Body of pancreas (tissue), 4 donors: Measurements from ENCODE around the gene CRBN. TPM values are rescaled to one million over a fixed set of nuclear protein-coding genes. Genes with fewer than 3 reads are reported as not detected.
A peak's percentile ranks its signal among the peaks of the same experiment; 100 is the strongest.

Source experiments
- ATAC-seq: fragments of 150-250 bp; one replicate; pipeline ENCODE4 v1.9.1; 2016
- DNase-seq, 4 donors: peaks; one replicate each; pipeline ENCODE4 v3.0.0-alpha.2; 2019
- H3K27ac ChIP-seq, 4 donors: fragments of 200-600 bp; sonication (generic); 1 replicate in 3 of 4; 2 replicates in 1 of 4; pipeline versions ENCODE4 v1.5.1 to v1.6.1; 2016 to 2019; ENCODE audit warnings: mild to moderate bottlenecking in 1 of 4, mixed read lengths in 1 of 4, moderate library complexity in 1 of 4
- H3K27me3 ChIP-seq, 2 donors: fragments of 200-600 bp; sonication (generic); one replicate each; pipeline ENCODE4 v1.6.0; 2016; ENCODE audit warnings: mild to moderate bottlenecking in 1 of 2
- H3K36me3 ChIP-seq, 2 donors: fragments of 200-600 bp; sonication (generic); replicated peaks in 1 of 2; 2 replicates each; pipeline ENCODE4 v1.5.1; 2016; ENCODE audit warnings: low read depth in 2 of 2; ENCODE audit not compliant: insufficient read depth in 1 of 2
- H3K4me1 ChIP-seq: fragments of 200-600 bp; sonication (generic); one replicate; pipeline ENCODE4 v1.6.0; 2016
- H3K4me3 ChIP-seq, 2 donors: fragments of 200-600 bp; sonication (generic); 1 replicate in 1 of 2; 2 replicates in 1 of 2; pipeline ENCODE4 v1.5.1; 2016 to 2019
- H3K9me3 ChIP-seq, 3 donors: fragments of 200-600 bp; sonication (generic); 1 replicate in 2 of 3; 2 replicates in 1 of 3; pipeline ENCODE4 v1.5.1; 2016
- CTCF ChIP-seq, 7 experiments: fragments of 450-650 bp in 4 of 7; fragments of 200-600 bp in 3 of 7; sonication (generic) in 3 of 7; IDR thresholded peaks; one replicate each; pipeline ENCODE4 v1.5.1; 2016 to 2019; ENCODE audit warnings: antibody characterized with exemption in 7 of 7
- POLR2A ChIP-seq, 3 donors: fragments of 450-650 bp; IDR thresholded peaks; one replicate each; pipeline ENCODE4 v1.6.1; 2016; ENCODE audit warnings: antibody characterized with exemption in 3 of 3, mild to moderate bottlenecking in 2 of 3
- WGBS, 2 donors: methylation state at CpG; one replicate each; pipeline ENCODE4 v1.1.5; 2017; 5-methylcytosine and 5-hydroxymethylcytosine counted together
- intact Hi-C: fragments of 100-400 bp; cut with DNase I; formaldehyde crosslinking; loops from one replicate; pipeline ENCODE4 v1.15.1; 2023
- total RNA-seq, 2 donors: library from RNA; depleted of rRNA; stranded (reverse); fragments of >200 nt; gene quantifications; one replicate each; pipeline ENCODE4 v1.1.0, GENCODE V29; 2016

The CRBN gene
- total RNA-seq, 2 donors from 2014 or later: 33.9 to 37.9 TPM

- no peaks in the 10 kb centered on the region for H3K9me3 ChIP-seq
- no peaks in the 10 kb centered on the region for H3K36me3 ChIP-seq
- intact Hi-C loops: no loop called here
- DNase-seq (no peak), ATAC-seq (no peak)
- no peak overlapping the region for H3K4me3 ChIP-seq
- no peaks in the 10 kb centered on the region for H3K27me3 ChIP-seq
- TF ChIP-seq POLR2A (IDR thresholded peaks at IDR 0.05) (no peak), CTCF (IDR thresholded peaks at IDR 0.05) (no peak)
- no peaks in the 10 kb centered on the region for H3K4me1 ChIP-seq
- 50 to 55% methylated on average over 2 of the region's 2 CpGs for WGBS, 2 donors
- no peak overlapping the region for H3K27ac ChIP-seq
Observed at GRCh38 chr3:3117651-3118050, 61.8 kb downstream of the CRBN start.

GRCh38 chr3:3113042-3113709 is 66.3 kb downstream of the CRBN start:
- ATAC-seq (no peak), DNase-seq (no peak)
- 43 to 47% methylated on average over 4 of the region's 4 CpGs for WGBS, 2 donors
- no peaks in the 10 kb centered on the region for H3K27me3 ChIP-seq
- no peaks in the 10 kb centered on the region for H3K9me3 ChIP-seq
- H3K4me3 ChIP-seq: no peak overlapping the region
- TF ChIP-seq CTCF (IDR thresholded peaks at IDR 0.05) (no peak), POLR2A (IDR thresholded peaks at IDR 0.05) (no peak)
- no peaks in the 10 kb centered on the region for H3K4me1 ChIP-seq
- no peak overlapping the region for H3K27ac ChIP-seq
- H3K36me3 ChIP-seq: no peaks in the 10 kb centered on the region
- intact Hi-C loops: no loop called here

GRCh38 chr3:3110749-3111361 is 68.6 kb downstream of the CRBN start:
- peak; percentile 52 for ATAC-seq
- intact Hi-C loops: no loop called here
- peak in 2 of 4 donors; percentile 6 to 8 for DNase-seq
- no peak for TF ChIP-seq POLR2A (IDR thresholded peaks at IDR 0.05)
- TF ChIP-seq CTCF (IDR thresholded peaks at IDR 0.05): no peak
- Histone ChIP-seq H3K9me3 (no peaks in the 10 kb centered on the region), H3K27ac (no peak overlapping the region), H3K4me3 (no peak overlapping the region), H3K36me3 (no peaks in the 10 kb centered on the region), H3K27me3 (no peaks in the 10 kb centered on the region), H3K4me1 (no peaks in the 10 kb centered on the region)
- WGBS, 2 donors: 30 to 39% methylated on average over 6 to 7 of the region's 7 CpGs

- H3K36me3 ChIP-seq: no peaks in the 10 kb centered on the region
- no peaks in the 10 kb centered on the region for H3K9me3 ChIP-seq
- H3K4me3 ChIP-seq: no peak within 1 kb of the TSS
- 21 to 28% methylated on average over 4 of the region's 4 CpGs for WGBS, 2 donors
- H3K4me1 ChIP-seq: no peaks in the 10 kb centered on the region
- H3K27me3 ChIP-seq: no peaks in the 10 kb centered on the region
- DNase-seq (no peak), ATAC-seq (peak; percentile 59)
- intact Hi-C loops: no loop called here
- no peak for TF ChIP-seq CTCF (IDR thresholded peaks at IDR 0.05)
- TF ChIP-seq POLR2A (IDR thresholded peaks at IDR 0.05): no peak
- no peak within 1 kb of the TSS for H3K27ac ChIP-seq
Observed at GRCh38 chr3:3110299-3110630, 69.2 kb downstream of the CRBN start, which contains the start of gene IL5RA. Gene IL5RA (minus strand): TSS chr3:3110374. CDS start chr3:3104984, 5,390 bp downstream.
